ENCODE measurements around the gene DMRT1.
"Not testable (repeated sequence)": the region's sequence is repeated elsewhere in the genome, so short reads cannot be mapped to it uniquely, and the experiment has no call there.

The DMRT1 gene

GRCh38 chr9:882416-882924, 41.0 kb downstream of the DMRT1 start:
- no peaks in the 10 kb centered on the region for H3K36me3 ChIP-seq (replicated peaks)
- in situ Hi-C loops (cut with MboI; ENCODE audit: low sequenced_read_pairs): no loop called here
- H3K4me1 ChIP-seq: no peaks in the 10 kb centered on the region
- no peak for DNase-seq (ENCODE audit: low spot score in 2 of 2)
- H3K27me3 ChIP-seq (ENCODE audit: low read depth): no peaks in the 10 kb centered on the region
- H3K9me3 ChIP-seq: no peaks in the 10 kb centered on the region
- no peak overlapping the region for H3K4me3 ChIP-seq

- no peak for DNase-seq (ENCODE audit: low spot score in 2 of 2)
Measured at GRCh38 chr9:883011-883410, 41.5 kb downstream of the DMRT1 start.

GRCh38 chr9:886886-887285, 45.4 kb downstream of the DMRT1 start:
- H3K4me1 ChIP-seq: no peaks in the 10 kb centered on the region
- in situ Hi-C loops (cut with MboI; ENCODE audit: low sequenced_read_pairs): no loop called here
- H3K36me3 ChIP-seq (replicated peaks): no peaks in the 10 kb centered on the region
- no peaks in the 10 kb centered on the region for H3K27me3 ChIP-seq (ENCODE audit: low read depth)
- H3K9me3 ChIP-seq: no peaks in the 10 kb centered on the region
- no peak for DNase-seq (ENCODE audit: low spot score in 2 of 2)
- no peak overlapping the region for H3K4me3 ChIP-seq

More at GRCh38 chr9:883011-883410, 41.5 kb downstream of the DMRT1 start:
- Histone ChIP-seq H3K27me3 (ENCODE audit: low read depth) (no peaks in the 10 kb centered on the region), H3K4me1 (no peaks in the 10 kb centered on the region), H3K36me3 (replicated peaks) (no peaks in the 10 kb centered on the region), H3K9me3 (no peaks in the 10 kb centered on the region), H3K4me3 (no peak overlapping the region)
- in situ Hi-C loops (cut with MboI; ENCODE audit: low sequenced_read_pairs): no loop called here

- no peaks in the 10 kb centered on the region for H3K4me1 ChIP-seq
- no peaks in the 10 kb centered on the region for H3K36me3 ChIP-seq (replicated peaks)
- H3K4me3 ChIP-seq: no peak overlapping the region
- no peaks in the 10 kb centered on the region for H3K9me3 ChIP-seq
- in situ Hi-C loops (cut with MboI; ENCODE audit: low sequenced_read_pairs): loop anchor here (5.0 kb wide), 1 partner anchor 110 kb away; no protein-coding TSS in a partner anchor
- H3K27me3 ChIP-seq (ENCODE audit: low read depth): no peaks in the 10 kb centered on the region
- no peak for DNase-seq (ENCODE audit: low spot score in 2 of 2)
Measured at GRCh38 chr9:892123-892522, 50.6 kb downstream of the DMRT1 start.

- DNase-seq (ENCODE audit: low spot score in 2 of 2): no peak
- Histone ChIP-seq H3K9me3 (no peaks in the 10 kb centered on the region), H3K27me3 (ENCODE audit: low read depth) (no peaks in the 10 kb centered on the region), H3K36me3 (replicated peaks) (no peaks in the 10 kb centered on the region), H3K4me3 (no peak overlapping the region), H3K4me1 (no peaks in the 10 kb centered on the region)
- in situ Hi-C loops (cut with MboI; ENCODE audit: low sequenced_read_pairs): loop anchor here (5.0 kb wide), 1 partner anchor 109 kb away; no protein-coding TSS in a partner anchor
Measured at GRCh38 chr9:893115-893514, 51.6 kb downstream of the DMRT1 start.

GRCh38 chr9:893843-894420, 52.4 kb downstream of the DMRT1 start:
- Histone ChIP-seq H3K9me3 (no peaks in the 10 kb centered on the region; the same call in 1 of the 2 replicates), H3K4me1 (no peaks in the 10 kb centered on the region), H3K4me3 (no peak overlapping the region), H3K36me3 (replicated peaks) (no peaks in the 10 kb centered on the region), H3K27me3 (ENCODE audit: low read depth) (no peaks in the 10 kb centered on the region)
- in situ Hi-C loops (cut with MboI; ENCODE audit: low sequenced_read_pairs): loop anchor here (5.0 kb wide), 1 partner anchor 108 kb away; no protein-coding TSS in a partner anchor
- peak; percentile 64 to 68 for DNase-seq (ENCODE audit: low spot score in 2 of 2)

GRCh38 chr9:899440-900184, 58.1 kb downstream of the DMRT1 start:
- Histone ChIP-seq H3K4me1 (no peaks in the 10 kb centered on the region), H3K36me3 (replicated peaks) (no peaks in the 10 kb centered on the region), H3K9me3 (no peaks in the 10 kb centered on the region; the same call in 1 of the 2 replicates), H3K27me3 (ENCODE audit: low read depth) (no peaks in the 10 kb centered on the region), H3K4me3 (no peak overlapping the region)
- in situ Hi-C loops (cut with MboI; ENCODE audit: low sequenced_read_pairs): no loop called here
- no peak for DNase-seq (ENCODE audit: low spot score in 2 of 2)

- peaks cover 2% of the 10 kb centered on the region; the same call in 1 of the 2 replicates for H3K27me3 ChIP-seq (ENCODE audit: low read depth)
- H3K4me1 ChIP-seq: no peaks in the 10 kb centered on the region
- DNase-seq (ENCODE audit: low spot score in 2 of 2): no peak
- in situ Hi-C loops (cut with MboI; ENCODE audit: low sequenced_read_pairs): no loop called here
- no peak overlapping the region for H3K4me3 ChIP-seq
- no peaks in the 10 kb centered on the region; the same call in 1 of the 2 replicates for H3K9me3 ChIP-seq
- no peaks in the 10 kb centered on the region for H3K36me3 ChIP-seq (replicated peaks)
Measured at GRCh38 chr9:903886-904285, 62.4 kb downstream of the DMRT1 start.

GRCh38 chr9:905906-906305, 64.4 kb downstream of the DMRT1 start:
- Histone ChIP-seq H3K4me1 (no peaks in the 10 kb centered on the region), H3K9me3 (no peaks in the 10 kb centered on the region), H3K36me3 (replicated peaks) (no peaks in the 10 kb centered on the region), H3K4me3 (no peak overlapping the region), H3K27me3 (ENCODE audit: low read depth) (peaks cover 5% of the 10 kb centered on the region; the same call in 1 of the 2 replicates)
- no peak for DNase-seq (ENCODE audit: low spot score in 2 of 2)
- in situ Hi-C loops (cut with MboI; ENCODE audit: low sequenced_read_pairs): no loop called here

- DNase-seq (ENCODE audit: low spot score in 2 of 2): no peak
- Histone ChIP-seq H3K27me3 (ENCODE audit: low read depth) (peaks cover 10% of the 10 kb centered on the region), H3K4me3 (no peak overlapping the region), H3K9me3 (no peaks in the 10 kb centered on the region), H3K4me1 (no peaks in the 10 kb centered on the region), H3K36me3 (replicated peaks) (no peaks in the 10 kb centered on the region)
- in situ Hi-C loops (cut with MboI; ENCODE audit: low sequenced_read_pairs): no loop called here
Measured at GRCh38 chr9:908536-909205, 67.2 kb downstream of the DMRT1 start.

GRCh38 chr9:911005-911404, 69.5 kb downstream of the DMRT1 start:
- no peaks in the 10 kb centered on the region for H3K9me3 ChIP-seq
- in situ Hi-C loops (cut with MboI; ENCODE audit: low sequenced_read_pairs): no loop called here
- no peak overlapping the region for H3K4me3 ChIP-seq
- no peaks in the 10 kb centered on the region for H3K4me1 ChIP-seq
- no peaks in the 10 kb centered on the region for H3K36me3 ChIP-seq (replicated peaks)
- no peak for DNase-seq (ENCODE audit: low spot score in 2 of 2)
- H3K27me3 ChIP-seq (ENCODE audit: low read depth): peaks cover 10% of the 10 kb centered on the region

GRCh38 chr9:912776-913175, 71.3 kb downstream of the DMRT1 start:
- Histone ChIP-seq H3K4me3 (no peak overlapping the region), H3K9me3 (no peaks in the 10 kb centered on the region), H3K4me1 (no peaks in the 10 kb centered on the region), H3K27me3 (ENCODE audit: low read depth) (peaks cover 11% of the 10 kb centered on the region), H3K36me3 (replicated peaks) (no peaks in the 10 kb centered on the region)
- no peak for DNase-seq (ENCODE audit: low spot score in 2 of 2)
- in situ Hi-C loops (cut with MboI; ENCODE audit: low sequenced_read_pairs): no loop called here

GRCh38 chr9:913526-913925, 72.0 kb downstream of the DMRT1 start:
- H3K9me3 ChIP-seq; H3K36me3 ChIP-seq (replicated peaks); H3K4me1 ChIP-seq; H3K4me3 ChIP-seq; DNase-seq (ENCODE audit: low spot score in 2 of 2); in situ Hi-C loops (cut with MboI; ENCODE audit: low sequenced_read_pairs): not testable (repeated sequence)
- H3K27me3 ChIP-seq (ENCODE audit: low read depth): peaks cover 11% of the 10 kb centered on the region

- Histone ChIP-seq H3K27me3 (ENCODE audit: low read depth) (peaks cover 4% of the 10 kb centered on the region), H3K9me3 (no peaks in the 10 kb centered on the region), H3K36me3 (replicated peaks) (no peaks in the 10 kb centered on the region), H3K4me1 (no peaks in the 10 kb centered on the region), H3K4me3 (no peak overlapping the region)
- no peak for DNase-seq (ENCODE audit: low spot score in 2 of 2)
- in situ Hi-C loops (cut with MboI; ENCODE audit: low sequenced_read_pairs): no loop called here
Measured at GRCh38 chr9:917730-918129, 76.2 kb downstream of the DMRT1 start.
